Measurements from ENCODE around the gene MTMR3.
"Not testable (repeated sequence)": the region's sequence is repeated elsewhere in the genome, so short reads cannot be mapped to it uniquely, and the experiment has no call there.

Gene MTMR3

GRCh38 chr22:29967461-29967860 lies 84.5 kb downstream of the MTMR3 start:
- DNase-seq (ENCODE audit: low read depth), result no peak

GRCh38 chr22:29971607-29972006 lies 88.6 kb downstream of the MTMR3 start:
- DNase-seq (ENCODE audit: low read depth), result no peak

GRCh38 chr22:29972121-29972520 lies 89.1 kb downstream of the MTMR3 start:
- no peak for DNase-seq (ENCODE audit: low read depth)

DNA sequence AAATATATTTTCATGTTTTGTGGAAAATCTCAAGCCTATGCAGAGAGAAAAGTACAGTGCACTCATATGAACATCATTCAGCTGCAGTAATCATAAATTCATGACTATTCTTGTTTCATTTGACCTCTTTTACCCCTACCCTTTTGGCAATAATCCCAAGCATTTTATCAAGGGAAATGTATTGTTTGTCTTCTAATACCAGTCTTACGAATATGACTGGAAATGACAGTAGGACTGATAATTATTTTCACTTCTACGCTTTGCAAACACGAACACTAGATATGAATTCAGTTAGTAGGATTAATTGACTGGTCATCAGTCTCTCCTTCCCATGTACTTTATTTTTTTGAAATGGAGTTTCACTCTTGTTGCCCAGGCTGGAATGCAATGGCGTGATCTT lies 90.3 kb downstream of the MTMR3 start:
- no peak for DNase-seq (ENCODE audit: low read depth)

DNA sequence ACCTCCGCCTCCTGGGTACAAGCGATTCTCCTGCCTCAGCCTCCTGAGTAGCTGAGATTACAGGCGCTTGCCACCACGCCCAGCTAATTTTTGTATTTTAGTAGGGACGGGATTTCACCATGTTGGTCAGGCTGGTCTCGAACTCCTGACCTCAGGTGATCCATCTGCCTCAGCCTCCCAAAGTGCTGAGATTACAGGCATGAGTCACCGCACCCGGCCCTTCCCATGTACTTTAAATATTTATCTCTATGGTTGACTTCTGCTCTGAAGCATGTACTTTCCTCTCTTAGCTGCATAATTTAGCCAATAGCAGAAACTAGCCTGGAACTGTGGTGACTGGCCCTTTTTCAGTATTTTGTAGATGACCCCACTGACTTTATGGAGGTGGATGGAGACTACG lies 90.7 kb downstream of the MTMR3 start:
- not testable (repeated sequence) for DNase-seq (ENCODE audit: low read depth)

DNA sequence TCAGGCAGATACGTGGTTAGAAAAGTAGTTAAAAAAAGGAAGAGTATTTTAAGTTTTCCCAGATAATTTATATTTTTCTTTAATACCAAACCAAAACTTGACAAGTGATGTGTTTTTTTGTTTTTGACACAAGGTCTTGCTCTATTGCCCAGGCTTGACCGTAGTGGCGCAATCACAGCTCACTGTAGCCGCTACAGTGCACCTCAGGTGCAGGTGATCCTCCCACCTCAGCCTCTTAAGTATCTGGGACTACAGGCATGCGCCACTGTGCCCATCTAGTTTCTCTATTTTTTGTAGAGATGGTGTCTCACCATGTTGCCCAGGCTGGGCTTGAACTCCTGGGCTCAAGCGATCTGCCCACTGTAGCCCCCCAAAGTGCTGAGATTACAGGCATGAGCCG lies 92.5 kb downstream of the MTMR3 start:
- DNase-seq (ENCODE audit: low read depth), result no peak

GRCh38 chr22:29977107-29977506 lies 94.1 kb downstream of the MTMR3 start:
- DNase-seq (ENCODE audit: low read depth), result no peak

DNA sequence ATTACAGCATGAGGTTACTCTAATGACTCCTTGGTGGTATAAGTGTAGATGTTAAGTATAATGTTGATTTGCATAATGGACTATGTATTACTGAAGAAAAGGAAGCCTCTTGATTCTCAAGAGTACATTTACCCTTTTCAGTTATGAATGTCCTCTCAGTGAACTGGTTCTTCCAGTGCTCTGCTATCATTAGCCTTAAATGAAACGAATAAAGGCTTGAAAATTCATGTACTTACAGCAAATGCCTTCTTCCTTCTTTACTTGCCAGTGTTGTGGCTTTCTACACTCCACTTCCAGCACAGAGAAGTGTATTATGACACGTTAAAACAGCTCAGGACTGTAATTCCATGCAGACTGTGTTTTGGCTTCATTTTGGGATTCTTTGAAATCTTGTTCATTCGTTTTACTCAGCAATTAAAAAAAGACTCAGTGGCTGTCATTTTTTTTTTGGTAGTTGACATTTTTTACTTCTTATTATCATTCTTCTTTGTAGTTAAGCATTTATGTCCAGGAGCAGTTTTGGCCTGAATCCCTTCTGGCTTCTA lies 96.9 kb downstream of the MTMR3 start:
- DNase-seq (ENCODE audit: low read depth), result no peak

- no peak for DNase-seq (ENCODE audit: low read depth)
Measured at GRCh38 chr22:29983296-29983917, 100.4 kb downstream of the MTMR3 start.

DNA sequence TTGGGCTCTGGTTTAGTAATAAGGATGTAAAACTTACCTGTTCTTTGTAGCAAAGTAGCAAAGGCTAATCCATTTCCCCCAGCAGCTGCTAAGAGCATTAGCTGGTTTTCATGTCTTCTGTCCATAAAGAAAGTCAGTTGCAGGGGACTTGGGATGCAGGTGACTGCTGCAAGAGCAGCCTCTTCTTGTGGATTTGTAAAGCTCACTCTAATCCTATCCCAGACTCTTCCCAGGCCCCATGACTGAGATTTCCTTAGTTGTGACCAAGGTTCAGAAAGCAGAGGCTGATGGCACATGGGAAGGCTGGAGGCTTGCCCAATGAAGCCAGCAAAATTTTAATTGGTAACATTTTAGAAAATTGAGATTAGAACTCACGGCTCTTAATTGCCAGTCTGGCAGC lies 102.9 kb downstream of the MTMR3 start:
- no peak for DNase-seq (ENCODE audit: low read depth)

GRCh38 chr22:29987137-29987536 lies 104.2 kb downstream of the MTMR3 start:
- DNase-seq (ENCODE audit: low read depth), result no peak

GRCh38 chr22:29988719-29989118 lies 105.7 kb downstream of the MTMR3 start:
- no peak for DNase-seq (ENCODE audit: low read depth)

DNA sequence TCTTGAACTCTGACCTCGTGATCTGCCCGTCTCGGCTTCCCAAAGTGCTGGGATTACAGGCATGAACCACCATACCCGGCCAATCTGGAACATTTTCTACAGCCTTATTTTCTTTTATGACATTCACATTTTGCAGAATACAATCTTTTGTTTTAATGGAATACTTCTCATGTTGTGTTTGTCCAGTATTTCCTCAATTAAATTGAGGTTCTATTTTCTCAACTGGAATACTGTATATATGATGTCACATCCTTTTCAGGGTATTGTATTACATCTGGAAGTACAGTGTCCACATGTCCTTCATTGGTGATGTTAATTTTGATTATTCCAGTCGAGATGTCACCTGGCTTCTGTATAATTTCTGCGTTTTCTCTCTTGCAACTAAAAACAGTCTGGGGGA lies 106.5 kb downstream of the MTMR3 start:
- no peak for DNase-seq (ENCODE audit: low read depth)

GRCh38 chr22:29992341-29993275 lies 109.6 kb downstream of the MTMR3 start:
- DNase-seq (ENCODE audit: low read depth), result no peak

- DNase-seq (ENCODE audit: low read depth), result no peak
Measured at GRCh38 chr22:29994027-29994715, 111.2 kb downstream of the MTMR3 start.

- DNase-seq (ENCODE audit: low read depth), result no peak
Measured at GRCh38 chr22:29994943-29995342, 112.0 kb downstream of the MTMR3 start.

DNA sequence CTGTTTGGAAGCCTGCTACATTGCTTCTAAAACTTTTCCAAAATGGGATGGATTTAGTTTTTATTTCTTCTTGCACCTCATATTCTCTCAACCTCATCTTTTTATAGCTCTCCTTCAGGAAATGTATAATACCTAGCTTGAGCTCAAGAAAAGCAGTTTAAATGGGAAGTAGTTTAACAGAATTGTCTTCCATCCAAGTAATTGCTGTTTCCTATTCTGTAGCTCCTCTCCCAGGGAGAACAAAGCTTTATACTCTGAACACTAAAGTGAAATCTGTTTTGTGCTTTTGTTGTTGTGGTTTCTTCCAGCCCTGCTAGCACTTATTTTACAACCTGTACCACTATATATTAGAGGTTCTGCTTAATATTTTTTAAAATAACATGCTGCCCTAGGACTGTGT lies 114.1 kb downstream of the MTMR3 start:
- DNase-seq (ENCODE audit: low read depth), result no peak

DNA sequence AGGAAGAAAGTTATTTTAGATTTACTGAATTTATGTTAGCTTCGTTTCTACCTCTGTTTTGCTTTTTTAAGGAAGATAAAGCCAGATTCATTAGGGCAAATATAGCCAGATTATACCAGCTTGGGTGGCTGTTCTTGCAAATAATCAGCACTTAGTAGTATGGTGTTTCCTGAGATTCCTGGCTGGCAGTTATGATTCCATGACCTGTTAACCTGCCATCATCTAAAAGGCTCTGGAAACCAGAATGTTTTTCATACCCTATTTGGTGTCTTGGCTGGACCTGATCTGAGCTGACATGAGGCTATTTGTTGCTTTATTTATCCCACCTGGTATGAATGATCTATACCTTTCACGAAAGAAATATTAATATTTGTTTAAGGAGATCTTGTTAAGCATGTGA lies 114.5 kb downstream of the MTMR3 start:
- DNase-seq (ENCODE audit: low read depth), result no peak

- no peak for DNase-seq (ENCODE audit: low read depth)
Measured at GRCh38 chr22:29998627-29999384, 115.8 kb downstream of the MTMR3 start.

DNA sequence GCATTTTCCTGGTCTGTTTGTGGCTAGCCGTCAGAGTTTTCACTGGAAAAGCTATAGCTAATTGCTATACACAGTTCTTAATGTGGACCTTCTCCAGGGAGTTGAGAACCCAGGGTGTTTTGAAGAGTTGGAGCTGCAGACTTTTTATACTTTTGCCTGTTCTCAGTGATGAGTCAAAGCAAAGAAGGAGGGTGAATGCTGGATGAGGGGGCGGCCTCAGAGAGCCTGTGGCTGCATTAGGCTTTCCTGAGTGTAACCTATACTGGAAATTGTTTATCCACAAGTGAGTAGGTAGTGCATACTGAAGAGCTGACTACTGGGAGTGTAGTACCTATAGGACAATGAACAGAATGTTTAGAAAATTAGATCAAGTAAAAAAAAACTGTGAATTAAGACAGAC lies 117.6 kb downstream of the MTMR3 start:
- DNase-seq (ENCODE audit: low read depth), result no peak

- DNase-seq (ENCODE audit: low read depth), result no peak
Measured at GRCh38 chr22:30001459-30001858, 118.5 kb downstream of the MTMR3 start.
